NB4 (cell line): Measurements from ENCODE around the gene SPATA32.

Source experiments
- POLR2A ChIP-seq: IDR thresholded peaks from 2 replicates; pipeline ENCODE4 v1.6.1; 2011; ENCODE audit warnings: mild to moderate bottlenecking; ENCODE audit not compliant: insufficient read length; ENCODE audit errors: extremely low read depth
- TF ChIP-seq, protein P1 (sequence below): IDR thresholded peaks from one replicate; pipeline ENCODE4 v1.5.1; 2012; ENCODE audit warnings: low read depth, low read length

GRCh38 chr17:45296003-45296832 lies 34.3 kb upstream of the SPATA32 start:
- TF ChIP-seq, protein P1, sequence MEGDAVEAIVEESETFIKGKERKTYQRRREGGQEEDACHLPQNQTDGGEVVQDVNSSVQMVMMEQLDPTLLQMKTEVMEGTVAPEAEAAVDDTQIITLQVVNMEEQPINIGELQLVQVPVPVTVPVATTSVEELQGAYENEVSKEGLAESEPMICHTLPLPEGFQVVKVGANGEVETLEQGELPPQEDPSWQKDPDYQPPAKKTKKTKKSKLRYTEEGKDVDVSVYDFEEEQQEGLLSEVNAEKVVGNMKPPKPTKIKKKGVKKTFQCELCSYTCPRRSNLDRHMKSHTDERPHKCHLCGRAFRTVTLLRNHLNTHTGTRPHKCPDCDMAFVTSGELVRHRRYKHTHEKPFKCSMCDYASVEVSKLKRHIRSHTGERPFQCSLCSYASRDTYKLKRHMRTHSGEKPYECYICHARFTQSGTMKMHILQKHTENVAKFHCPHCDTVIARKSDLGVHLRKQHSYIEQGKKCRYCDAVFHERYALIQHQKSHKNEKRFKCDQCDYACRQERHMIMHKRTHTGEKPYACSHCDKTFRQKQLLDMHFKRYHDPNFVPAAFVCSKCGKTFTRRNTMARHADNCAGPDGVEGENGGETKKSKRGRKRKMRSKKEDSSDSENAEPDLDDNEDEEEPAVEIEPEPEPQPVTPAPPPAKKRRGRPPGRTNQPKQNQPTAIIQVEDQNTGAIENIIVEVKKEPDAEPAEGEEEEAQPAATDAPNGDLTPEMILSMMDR = no peak
- TF ChIP-seq POLR2A = no peak
